MM.1S (cell line): ENCODE data around the gene BID.

Experiments used
- CTCF ChIP-seq: fragments of 300-600 bp; sonication (generic); IDR thresholded peaks from 2 replicates; pipeline ENCODE4 v1.5.1; 2016; ENCODE audit warnings: antibody characterized with exemption, low read length, mixed read lengths
- EZH2 ChIP-seq: fragments of 300-600 bp; sonication (generic); optimal IDR thresholded peaks from 2 replicates; pipeline ENCODE3; 2017; ENCODE audit warnings: low read depth, mild to moderate bottlenecking, antibody characterized with exemption, low read length, mixed read lengths

GRCh38 chr22:17725500-17725796 is 48.8 kb downstream of the BID start:
- no peak for TF ChIP-seq EZH2
- TF ChIP-seq CTCF, result no peak
